LNCaP clone FGC (cell line): ENCODE data around the gene STXBP5.

ENCODE experiments used
- DNase-seq: peaks from one replicate; pipeline ENCODE4 v3.0.0-alpha.2; 2011; ENCODE audit warnings: low read depth
- H3K4me3 ChIP-seq: 2 replicates; pipeline ENCODE4 v1.5.1; 2011; ENCODE audit warnings: mild to moderate bottlenecking, low read depth, low read length, control low read depth
- CTCF ChIP-seq: IDR thresholded peaks from 2 replicates; pipeline ENCODE4 v1.5.1; 2012; ENCODE audit warnings: mild to moderate bottlenecking; ENCODE audit not compliant: control insufficient read depth, insufficient read depth; ENCODE audit errors: extremely low read depth

Gene STXBP5

GRCh38 chr6:147190556-147190955 is 13.7 kb upstream of the STXBP5 start:
- TF ChIP-seq CTCF = no peak
- DNase-seq = no peak
- no peak overlapping the region for H3K4me3 ChIP-seq

GRCh38 chr6:147192278-147192911 is 11.8 kb upstream of the STXBP5 start:
- peak; percentile 85 for DNase-seq
- no peak overlapping the region for H3K4me3 ChIP-seq
- no peak for TF ChIP-seq CTCF

- DNase-seq = no peak
- TF ChIP-seq CTCF = no peak
Observed at GRCh38 chr6:147194652-147195411, 9.4 kb upstream of the STXBP5 start.

GRCh38 chr6:147195510-147195909 is 8.7 kb upstream of the STXBP5 start:
- DNase-seq = no peak
- TF ChIP-seq CTCF = no peak
- H3K4me3 ChIP-seq = no peak overlapping the region

More at GRCh38 chr6:147194652-147195411, 9.4 kb upstream of the STXBP5 start:
- no peak overlapping the region for H3K4me3 ChIP-seq

GRCh38 chr6:147195987-147196386 is 8.2 kb upstream of the STXBP5 start:
- DNase-seq = no peak
- H3K4me3 ChIP-seq = no peak overlapping the region
- no peak for TF ChIP-seq CTCF

GRCh38 chr6:147200711-147201110 is 3.5 kb upstream of the STXBP5 start:
- no peak overlapping the region for H3K4me3 ChIP-seq
- TF ChIP-seq CTCF = no peak

More at GRCh38 chr6:147200711-147201110, 3.5 kb upstream of the STXBP5 start:
- DNase-seq = no peak
